HG02943 (cell line): Measurements from ENCODE around the gene FAM53A.
A peak's percentile ranks its signal among the peaks of the same experiment; 100 is the strongest.
"Not testable (repeated sequence)": the region's sequence is repeated elsewhere in the genome, so short reads cannot be mapped to it uniquely, and the experiment has no call there.

Source experiments
- ATAC-seq: cut with Tn5 transposase; IDR thresholded peaks from one replicate; pipeline ENCODE4 v1.9.1; 2021; ENCODE audit warnings: mild to moderate bottlenecking, low read depth, moderate library complexity; ENCODE audit not compliant: unreplicated experiment

Gene FAM53A

DNA sequence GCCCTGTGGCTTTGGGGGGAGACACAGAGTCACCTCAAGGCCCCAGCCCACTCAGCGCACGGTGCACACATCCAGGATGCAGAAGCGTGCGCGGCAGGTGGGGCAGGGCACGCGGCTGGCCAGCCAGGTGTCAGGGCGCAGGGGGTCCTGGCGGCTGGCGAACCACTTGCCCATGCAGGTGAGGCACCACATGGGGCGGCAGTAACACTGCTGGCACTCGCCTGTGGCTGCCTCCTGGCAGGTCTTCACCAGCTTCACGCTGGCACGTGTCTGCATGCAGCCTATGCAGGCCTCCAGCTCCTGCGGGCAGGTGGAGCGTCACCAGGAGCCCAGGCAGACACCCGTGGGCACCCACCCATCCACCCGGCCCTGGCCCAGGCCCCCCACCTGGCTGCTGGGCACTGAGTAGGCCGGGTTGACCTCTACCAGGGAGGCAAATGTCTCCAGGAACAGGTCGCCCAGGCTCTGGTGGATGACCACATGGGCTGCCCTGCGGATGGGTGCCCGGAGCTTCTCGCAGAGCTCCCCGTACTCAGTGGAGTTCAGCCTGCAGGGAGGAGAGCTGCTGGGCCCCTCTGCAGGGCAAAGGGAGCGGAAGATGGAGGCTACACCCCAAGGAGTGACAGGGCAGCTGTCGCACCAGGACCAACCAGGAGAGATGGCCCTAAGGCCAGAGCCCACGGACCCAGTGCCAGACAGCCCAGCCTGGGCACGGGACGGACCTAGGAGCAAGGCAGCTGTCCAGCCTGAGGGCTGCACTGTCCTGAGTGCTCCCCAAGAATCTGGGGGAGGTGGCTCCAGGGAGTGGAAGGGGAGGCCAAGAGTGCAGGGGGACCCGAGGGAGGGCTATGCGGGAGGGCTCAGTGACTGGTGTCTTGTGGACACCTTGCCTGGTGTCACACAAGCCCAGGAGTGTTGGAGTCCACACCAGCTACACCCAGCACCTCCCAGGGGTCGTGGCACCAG lies 33.3 kb upstream of the FAM53A start:
- ATAC-seq = no peak

DNA sequence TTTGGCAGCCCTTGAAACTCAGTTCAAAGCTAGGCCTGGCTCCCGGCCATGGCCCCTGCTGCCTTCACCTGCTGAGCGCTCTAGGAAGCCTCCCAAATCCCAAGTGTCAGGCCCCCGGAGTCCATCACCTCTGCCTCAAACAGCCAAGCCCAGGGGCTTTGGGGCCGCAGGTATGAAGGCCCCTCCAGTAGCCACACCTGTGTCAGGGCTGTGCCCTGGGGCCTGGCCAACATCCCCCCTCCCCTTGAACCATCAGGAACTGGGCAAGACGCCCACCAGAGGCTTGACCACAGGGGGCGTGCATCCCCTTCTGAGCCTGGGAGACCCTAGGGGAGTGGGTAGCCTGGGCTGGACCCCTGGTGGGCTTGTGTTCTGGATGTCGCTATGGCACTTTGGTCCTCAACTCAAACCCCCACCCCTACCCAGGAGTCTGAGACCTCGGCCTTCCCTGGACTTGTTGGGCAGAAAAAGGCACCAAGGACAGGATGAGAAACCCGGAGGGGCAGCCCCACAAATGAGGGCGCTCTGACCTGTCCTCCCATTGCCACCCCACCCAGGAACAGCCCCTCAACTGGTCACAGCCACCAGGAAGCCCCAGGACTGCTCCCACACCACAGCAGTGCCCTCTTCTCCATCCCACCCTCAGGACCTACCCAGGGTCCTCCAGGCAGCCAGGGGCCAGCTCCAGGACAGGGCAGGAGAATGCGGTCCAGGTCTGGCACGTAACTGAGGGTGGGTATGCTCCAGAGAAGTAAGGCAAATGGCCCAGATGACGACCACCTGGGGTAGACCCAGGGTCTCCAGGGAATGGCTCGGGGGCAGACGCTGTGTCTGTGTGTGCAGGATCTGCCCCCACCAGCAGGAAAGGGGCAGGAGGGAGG lies 32.2 kb upstream of the FAM53A start:
- ATAC-seq = no peak

GRCh38 chr4:1715002-1715758 lies 31.1 kb upstream of the FAM53A start:
- ATAC-seq = no peak

GRCh38 chr4:1714303-1715001 lies 30.3 kb upstream of the FAM53A start:
- ATAC-seq = no peak

- ATAC-seq = peak; percentile 16
These were observed 29.1 kb upstream of the FAM53A start for GRCh38 chr4:1713003-1713851.

GRCh38 chr4:1712216-1713002 lies 28.3 kb upstream of the FAM53A start, which contains the start of gene SLBP:
TSS of gene SLBP (minus strand) at chr4:1712319. CDS start at chr4:1712188, 131 bp downstream.
- peak; percentile 72 for ATAC-seq

- no peak for ATAC-seq
These were observed 27.6 kb upstream of the FAM53A start for GRCh38 chr4:1711571-1712215.

DNA sequence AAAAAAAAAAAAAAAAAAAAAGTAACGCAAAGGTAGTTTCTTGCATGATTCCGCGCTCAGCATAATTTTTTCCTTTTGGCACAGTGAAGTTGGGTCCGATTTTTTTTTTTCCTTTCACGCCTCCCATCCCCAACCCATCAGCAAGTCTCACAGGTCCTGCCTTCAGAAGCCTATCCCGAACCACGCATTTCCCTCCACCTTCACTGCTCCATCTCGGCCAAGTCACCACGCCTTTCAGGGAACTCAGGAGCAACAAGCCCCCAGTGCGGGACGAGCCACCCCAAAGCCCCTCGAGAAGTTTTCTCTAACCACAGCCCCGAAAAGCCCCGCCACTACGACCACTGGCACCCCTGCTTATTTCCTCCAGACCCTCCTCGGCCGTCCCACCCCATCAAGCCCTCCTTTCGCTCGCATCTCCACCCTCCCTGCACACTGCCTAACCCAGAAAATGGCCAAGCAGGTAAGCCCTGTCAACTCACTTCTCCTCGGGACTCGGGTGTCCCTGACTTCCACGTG lies 27.0 kb upstream of the FAM53A start:
- ATAC-seq = no peak

DNA sequence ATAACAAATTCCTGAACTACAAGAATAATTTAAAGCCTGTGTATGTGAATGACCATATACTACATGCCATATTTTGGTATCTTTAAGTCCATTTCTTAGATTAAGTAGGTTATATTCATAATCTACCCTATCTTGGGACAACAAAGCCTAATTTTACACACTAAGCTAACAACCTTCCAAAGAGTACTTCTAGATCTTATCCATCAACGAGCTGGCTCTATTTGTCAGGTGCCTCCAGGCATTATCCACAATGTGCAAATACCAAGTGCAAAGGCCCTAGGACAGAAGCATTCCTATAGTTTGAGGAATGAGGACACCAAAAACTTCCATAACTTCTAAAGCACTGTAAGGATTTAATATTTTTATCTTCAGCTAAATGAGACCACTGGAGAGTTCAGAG lies 24.5 kb upstream of the FAM53A start:
- ATAC-seq = no peak

GRCh38 chr4:1706358-1706757 lies 22.2 kb upstream of the FAM53A start:
- no peak for ATAC-seq

DNA sequence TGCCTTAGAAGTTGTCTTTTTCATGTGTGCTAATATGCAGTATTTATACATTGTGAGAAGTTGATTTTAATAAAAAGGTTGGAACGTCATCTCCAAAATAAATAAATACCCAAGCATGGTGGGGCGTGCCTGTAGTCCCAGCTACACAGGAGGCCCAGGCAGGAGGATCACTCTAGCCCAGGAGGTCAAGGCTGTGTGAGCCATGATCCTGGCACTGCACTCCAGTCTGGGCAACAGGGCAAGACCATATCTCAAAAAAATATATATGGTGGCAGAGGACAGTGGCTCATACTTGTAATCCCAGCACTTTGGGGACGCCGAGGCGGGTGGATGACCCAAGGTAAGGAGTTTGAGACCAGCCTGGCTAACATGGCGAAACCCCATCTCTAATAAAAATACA lies 21.6 kb upstream of the FAM53A start:
- no peak for ATAC-seq

GRCh38 chr4:1703867-1704266 lies 19.8 kb upstream of the FAM53A start:
- no peak for ATAC-seq

GRCh38 chr4:1701671-1702070 lies 17.6 kb upstream of the FAM53A start:
- ATAC-seq = not testable (repeated sequence)

DNA sequence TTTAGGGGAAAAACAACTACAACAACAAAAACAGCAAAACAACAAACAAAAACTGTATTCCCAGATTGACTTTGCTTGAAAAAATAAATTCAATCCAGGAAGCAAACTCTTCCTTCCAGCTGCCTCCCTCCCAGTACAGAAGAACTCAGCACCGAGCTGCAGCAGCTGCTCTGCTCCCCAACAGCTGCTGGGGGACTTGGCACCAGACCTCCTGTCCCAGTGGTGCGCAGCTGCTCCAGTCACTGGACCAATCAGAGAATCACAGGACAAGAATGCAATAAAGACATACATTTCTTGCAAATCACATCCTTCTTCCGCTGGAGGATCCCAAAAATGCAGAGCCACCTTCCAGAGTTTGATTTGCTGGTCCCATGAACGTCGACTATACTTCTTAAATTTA lies 11.8 kb upstream of the FAM53A start:
- no peak for ATAC-seq

DNA sequence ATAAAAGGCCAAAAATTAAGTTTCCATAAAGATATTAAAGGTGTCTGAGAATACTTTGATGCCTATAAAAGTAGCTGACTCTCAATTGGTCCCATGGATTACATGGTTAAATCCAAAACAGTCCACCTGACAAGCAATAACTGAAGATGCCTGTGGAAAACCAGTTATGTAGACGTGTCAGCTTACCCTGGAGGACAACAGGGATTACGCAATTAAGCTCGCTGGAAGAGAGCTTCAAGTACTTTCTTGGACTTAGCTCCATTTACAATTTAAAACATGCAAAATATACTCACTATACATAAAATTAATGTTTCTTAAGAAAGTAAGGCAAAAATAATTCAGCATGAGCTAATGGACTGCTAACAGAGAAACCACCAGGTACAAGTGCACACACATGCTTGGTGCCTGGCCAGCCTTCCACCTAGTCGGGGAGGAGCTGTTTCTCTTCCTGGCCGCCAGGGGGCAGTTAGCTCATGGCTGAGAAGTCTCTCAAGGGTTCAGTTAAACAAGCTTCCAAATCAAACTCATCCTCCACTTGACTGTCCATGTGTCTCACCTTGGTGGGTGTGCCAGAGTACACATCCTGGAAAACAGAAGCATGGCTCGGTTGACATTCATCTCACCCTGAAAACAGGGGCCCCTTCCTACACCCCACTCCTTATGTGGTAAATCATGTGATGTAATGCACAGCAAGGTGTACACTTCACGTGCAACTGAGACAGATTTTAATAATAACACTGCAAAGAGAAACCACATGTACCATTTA lies 9.2 kb upstream of the FAM53A start:
- ATAC-seq = no peak

- ATAC-seq = no peak
These were observed 7.7 kb upstream of the FAM53A start for GRCh38 chr4:1691737-1692373.
